Panc1 (cell line): ENCODE results near the gene YBX3.

Source experiments
- CTCF ChIP-seq: fragments of 450-650 bp; IDR thresholded peaks from 2 replicates; pipeline ENCODE4 v1.5.1; 2017; ENCODE audit warnings: mild to moderate bottlenecking
- POLR2AphosphoS5 ChIP-seq: IDR thresholded peaks from 2 replicates; pipeline ENCODE4 v1.6.1; 2012; ENCODE audit warnings: mild to moderate bottlenecking, low read depth, low read length, moderate library complexity
- SIN3A ChIP-seq: IDR thresholded peaks from 2 replicates; pipeline ENCODE4 v1.6.1; 2012; ENCODE audit warnings: low read depth, mild to moderate bottlenecking, low read length, moderate library complexity, borderline replicate concordance; ENCODE audit not compliant: insufficient read depth
- TF ChIP-seq, protein P1 (sequence below), 2 experiments: IDR thresholded peaks; 2 replicates each; pipeline ENCODE4 v1.6.1; 2011 to 2012; ENCODE audit warnings: low read depth in 2 of 2, control low read depth in 1 of 2, low read length in 1 of 2, mild to moderate bottlenecking in 1 of 2, moderate library complexity in 1 of 2; ENCODE audit not compliant: insufficient read depth in 1 of 2

- TF ChIP-seq CTCF (no peak), POLR2AphosphoS5 (no peak), SIN3A (no peak)
- TF ChIP-seq, protein P1, sequence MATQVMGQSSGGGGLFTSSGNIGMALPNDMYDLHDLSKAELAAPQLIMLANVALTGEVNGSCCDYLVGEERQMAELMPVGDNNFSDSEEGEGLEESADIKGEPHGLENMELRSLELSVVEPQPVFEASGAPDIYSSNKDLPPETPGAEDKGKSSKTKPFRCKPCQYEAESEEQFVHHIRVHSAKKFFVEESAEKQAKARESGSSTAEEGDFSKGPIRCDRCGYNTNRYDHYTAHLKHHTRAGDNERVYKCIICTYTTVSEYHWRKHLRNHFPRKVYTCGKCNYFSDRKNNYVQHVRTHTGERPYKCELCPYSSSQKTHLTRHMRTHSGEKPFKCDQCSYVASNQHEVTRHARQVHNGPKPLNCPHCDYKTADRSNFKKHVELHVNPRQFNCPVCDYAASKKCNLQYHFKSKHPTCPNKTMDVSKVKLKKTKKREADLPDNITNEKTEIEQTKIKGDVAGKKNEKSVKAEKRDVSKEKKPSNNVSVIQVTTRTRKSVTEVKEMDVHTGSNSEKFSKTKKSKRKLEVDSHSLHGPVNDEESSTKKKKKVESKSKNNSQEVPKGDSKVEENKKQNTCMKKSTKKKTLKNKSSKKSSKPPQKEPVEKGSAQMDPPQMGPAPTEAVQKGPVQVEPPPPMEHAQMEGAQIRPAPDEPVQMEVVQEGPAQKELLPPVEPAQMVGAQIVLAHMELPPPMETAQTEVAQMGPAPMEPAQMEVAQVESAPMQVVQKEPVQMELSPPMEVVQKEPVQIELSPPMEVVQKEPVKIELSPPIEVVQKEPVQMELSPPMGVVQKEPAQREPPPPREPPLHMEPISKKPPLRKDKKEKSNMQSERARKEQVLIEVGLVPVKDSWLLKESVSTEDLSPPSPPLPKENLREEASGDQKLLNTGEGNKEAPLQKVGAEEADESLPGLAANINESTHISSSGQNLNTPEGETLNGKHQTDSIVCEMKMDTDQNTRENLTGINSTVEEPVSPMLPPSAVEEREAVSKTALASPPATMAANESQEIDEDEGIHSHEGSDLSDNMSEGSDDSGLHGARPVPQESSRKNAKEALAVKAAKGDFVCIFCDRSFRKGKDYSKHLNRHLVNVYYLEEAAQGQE (IDR thresholded peaks at IDR 0.05; ENCODE audit: insufficient read depth in 1 of 2, low read depth in 2 of 2, low read length in 1 of 2): no peak
Measured at GRCh38 chr12:10652192-10652591, 70.9 kb downstream of the YBX3 start.
